ENCODE data around the gene WDR93. TPM values are rescaled to one million over a fixed set of nuclear protein-coding genes. Genes with fewer than 3 reads are reported as not detected.

The WDR93 gene
- total and polyA plus RNA-seq, 2 donors (not counting 1 experiment from before 2014, with no cell fraction given), result 0.12 TPM; not detected in 1

- TF ChIP-seq EZH2 (IDR thresholded peaks at IDR 0.05; ENCODE audit: borderline replicate concordance, insufficient read depth, low read depth, low read length, poor library complexity, severe bottlenecking) (no peak), CTCF (IDR thresholded peaks at IDR 0.05) (no peak)
- Mint-ChIP-seq H3K4me3 (no peak overlapping the region), H3K27me3 (peaks cover 8% of the 10 kb centered on the region), H3K9me3 (ENCODE audit: insufficient read depth) (no peaks in the 10 kb centered on the region), H3K4me1 (peaks cover 3% of the 10 kb centered on the region), H3K27ac (no peak overlapping the region)
- WGBS (ENCODE audit: insufficient coverage), result 91% methylated on average over 8 of the region's 8 CpGs
- ChIA-PET CTCF (interaction anchor here (4.7 kb wide), 1 partner anchor 132 kb away, joined by 93 read pairs; no protein-coding TSS in a partner anchor), POLR2A (no interaction called here)
- no peaks in the 10 kb centered on the region for H3K79me2 ChIP-seq (ENCODE audit: control insufficient read depth, insufficient read depth, low read length)
- peaks cover 0 to 2% of the 10 kb centered on the region in 2 donors for H3K4me1 ChIP-seq (ENCODE audit: control insufficient read depth in 2 of 2, insufficient read depth in 2 of 2, low read length in 2 of 2)
- H3K4me3 ChIP-seq (ENCODE audit: control extremely low read depth in 1 of 5, extremely low read depth in 1 of 5, insufficient read depth in 1 of 5, low read depth in 2 of 5, low read length in 4 of 5), result no peak overlapping the region
- DNase-seq, result no peak
- H3K4me2 ChIP-seq (replicated peaks; ENCODE audit: low read depth, low read length, poor library complexity, severe bottlenecking), result no peak overlapping the region
- no peaks in the 10 kb centered on the region for H3K9me3 ChIP-seq (ENCODE audit: control extremely low read depth in 1 of 3, control insufficient read depth in 2 of 3, insufficient read depth in 1 of 3, low read length in 2 of 3)
- no peak overlapping the region for H2AFZ ChIP-seq (ENCODE audit: insufficient read depth, low read depth, low read length, poor library complexity, severe bottlenecking)
- H3K9ac ChIP-seq (ENCODE audit: low read length), result no peak overlapping the region
- no peak overlapping the region for H3K27ac ChIP-seq (ENCODE audit: low read length in 2 of 2)
- no peaks in the 10 kb centered on the region for H3K27me3 ChIP-seq (replicated peaks in 1 of 4; ENCODE audit: control extremely low read depth in 1 of 4, control insufficient read depth in 3 of 4, insufficient read depth in 4 of 4, low read length in 3 of 4)
- no peaks in the 10 kb centered on the region for H3K36me3 ChIP-seq (replicated peaks in 1 of 2; ENCODE audit: control extremely low read depth in 1 of 2, control insufficient read depth in 1 of 2, extremely low read depth in 1 of 2, insufficient read depth in 2 of 2, low read length in 1 of 2)
- intact Hi-C loops (cut with micrococcal nuclease), result no loop called here
- ATAC-seq (ENCODE audit: low read depth), result no peak
- no peaks in the 10 kb centered on the region for H4K20me1 ChIP-seq (ENCODE audit: control insufficient read depth, insufficient read depth, low read length, poor library complexity, severe bottlenecking)
Observed at GRCh38 chr15:89743011-89743410, 52.4 kb downstream of the WDR93 start.

- Histone ChIP-seq H3K27ac (ENCODE audit: low read length in 2 of 2) (no peak overlapping the region), H3K27me3 (replicated peaks in 1 of 4; ENCODE audit: control extremely low read depth in 1 of 4, control insufficient read depth in 3 of 4, insufficient read depth in 4 of 4, low read length in 3 of 4) (no peaks in the 10 kb centered on the region), H3K4me3 (ENCODE audit: control extremely low read depth in 1 of 5, extremely low read depth in 1 of 5, insufficient read depth in 1 of 5, low read depth in 2 of 5, low read length in 4 of 5) (no peak overlapping the region), H3K4me2 (replicated peaks; ENCODE audit: low read depth, low read length, poor library complexity, severe bottlenecking) (no peak overlapping the region), H3K9me3 (ENCODE audit: control extremely low read depth in 1 of 3, control insufficient read depth in 2 of 3, insufficient read depth in 1 of 3, low read length in 2 of 3) (no peaks in the 10 kb centered on the region), H3K4me1 (ENCODE audit: control insufficient read depth in 2 of 2, insufficient read depth in 2 of 2, low read length in 2 of 2) (peaks cover 0 to 2% of the 10 kb centered on the region in 2 donors), H3K9ac (ENCODE audit: low read length) (no peak overlapping the region), H3K36me3 (replicated peaks in 1 of 2; ENCODE audit: control extremely low read depth in 1 of 2, control insufficient read depth in 1 of 2, extremely low read depth in 1 of 2, insufficient read depth in 2 of 2, low read length in 1 of 2) (no peaks in the 10 kb centered on the region), H3K79me2 (ENCODE audit: control insufficient read depth, insufficient read depth, low read length) (no peaks in the 10 kb centered on the region), H4K20me1 (ENCODE audit: control insufficient read depth, insufficient read depth, low read length, poor library complexity, severe bottlenecking) (no peaks in the 10 kb centered on the region), H2AFZ (ENCODE audit: insufficient read depth, low read depth, low read length, poor library complexity, severe bottlenecking) (no peak overlapping the region)
- intact Hi-C loops (cut with micrococcal nuclease), result no loop called here
- TF ChIP-seq EZH2 (IDR thresholded peaks at IDR 0.05; ENCODE audit: borderline replicate concordance, insufficient read depth, low read depth, low read length, poor library complexity, severe bottlenecking) (no peak), CTCF (IDR thresholded peaks at IDR 0.05) (no peak)
- Mint-ChIP-seq H3K27ac (no peak overlapping the region), H3K27me3 (peaks cover 11% of the 10 kb centered on the region), H3K4me3 (no peak overlapping the region), H3K9me3 (ENCODE audit: insufficient read depth) (no peaks in the 10 kb centered on the region), H3K4me1 (peaks cover 3% of the 10 kb centered on the region)
- WGBS (ENCODE audit: insufficient coverage), result 96% methylated on average over 3 of the region's 8 CpGs
- no peak for ATAC-seq (ENCODE audit: low read depth)
- ChIA-PET POLR2A (no interaction called here), CTCF (interaction anchor here (4.7 kb wide), 1 partner anchor 131 kb away, joined by 93 read pairs; no protein-coding TSS in a partner anchor)
- no peak for DNase-seq
Observed at GRCh38 chr15:89743594-89743993, 53.0 kb downstream of the WDR93 start.
